HepG2 (cell line): ENCODE measurements around the gene PLPPR4.

ENCODE experiments used
- CTCF ChIP-seq: sonication (generic); formaldehyde crosslinking; IDR thresholded peaks from 2 replicates; pipeline ENCODE4 v1.5.0; 2020; ENCODE audit warnings: mild to moderate bottlenecking, missing genetic modification reagents, moderate library complexity
- ELF4 ChIP-seq: sonication (generic); formaldehyde crosslinking; IDR thresholded peaks from 2 replicates; pipeline ENCODE4 v1.5.0; 2020; ENCODE audit warnings: missing genetic modification reagents, mild to moderate bottlenecking, moderate library complexity, borderline replicate concordance
- FOXK2 ChIP-seq: fragments of 450-650 bp; IDR thresholded peaks from 2 replicates; pipeline ENCODE4 v1.6.1; 2016
- LBX2 ChIP-seq: sonication (generic); formaldehyde crosslinking; IDR thresholded peaks from 2 replicates; pipeline ENCODE4 v1.5.0; 2020; ENCODE audit warnings: missing genetic modification reagents, mild to moderate bottlenecking, borderline replicate concordance
- NR0B2 ChIP-seq: sonication (generic); formaldehyde crosslinking; IDR thresholded peaks from 2 replicates; pipeline ENCODE4 v1.4.0; 2020; ENCODE audit warnings: mild to moderate bottlenecking, missing genetic modification reagents
- PITX1 ChIP-seq: sonication (generic); formaldehyde crosslinking; IDR thresholded peaks from 2 replicates; pipeline ENCODE4 v1.5.1; 2020; ENCODE audit warnings: mild to moderate bottlenecking, missing genetic modification reagents
- POLR2A ChIP-seq, 2 experiments: IDR thresholded peaks; 2 replicates each; pipeline ENCODE4 v1.6.1; 2011; ENCODE audit warnings: low read depth in 2 of 2, low read length in 2 of 2, mild to moderate bottlenecking in 1 of 2, moderate library complexity in 1 of 2; ENCODE audit not compliant: insufficient read depth in 1 of 2
- POLR2AphosphoS5 ChIP-seq: IDR thresholded peaks from 2 replicates; pipeline ENCODE4 v1.6.1; 2012; ENCODE audit warnings: low read depth, low read length
- PREB ChIP-seq: sonication (generic); formaldehyde crosslinking; IDR thresholded peaks from 2 replicates; pipeline ENCODE4 v1.4.0; 2020; ENCODE audit warnings: missing genetic modification reagents
- RAD21 ChIP-seq: fragments of 450-650 bp; formaldehyde crosslinking; IDR thresholded peaks from 2 replicates; pipeline ENCODE4 v1.5.0; 2020; ENCODE audit warnings: mild to moderate bottlenecking
- SUZ12 ChIP-seq: fragments of 150-350 bp; IDR thresholded peaks from 2 replicates; pipeline ENCODE4 v1.6.1; 2014; ENCODE audit warnings: low read depth, low read length
- TGIF2 ChIP-seq: IDR thresholded peaks from 2 replicates; pipeline ENCODE4 v1.6.1; 2016; ENCODE audit warnings: control low read depth, missing compliant biosample characterization
- ZNF678 ChIP-seq: sonication (generic); formaldehyde crosslinking; IDR thresholded peaks from 2 replicates; pipeline ENCODE4 v1.4.0; 2020; ENCODE audit warnings: mild to moderate bottlenecking, missing genetic modification reagents
- ZSCAN29 ChIP-seq: sonication (generic); formaldehyde crosslinking; conservative IDR thresholded peaks from 2 replicates; pipeline ENCODE4 v1.4.0; 2020; ENCODE audit warnings: mild to moderate bottlenecking, missing genetic modification reagents

- TF ChIP-seq FOXK2 (no peak), LBX2 (CRISPR knock-in tag) (no peak), SUZ12 (no peak), NR0B2 (CRISPR knock-in tag) (no peak), ELF4 (CRISPR knock-in tag) (no peak), POLR2A (IDR thresholded peaks at IDR 0.05; ENCODE audit: insufficient read depth in 1 of 2, low read depth in 2 of 2, low read length in 2 of 2) (no peak), ZSCAN29 (CRISPR knock-in tag) (no peak), PREB (CRISPR knock-in tag) (no peak), ZNF678 (CRISPR knock-in tag) (no peak), TGIF2 (CRISPR knock-in tag) (no peak), PITX1 (CRISPR knock-in tag) (no peak), POLR2AphosphoS5 (no peak), CTCF (CRISPR knock-in tag) (no peak), RAD21 (CRISPR knock-in tag) (no peak)
Observed at GRCh38 chr1:99328171-99328570, 63.9 kb downstream of the PLPPR4 start.
